Measurements from ENCODE around the gene SLC17A5. TPM values are rescaled to one million over a fixed set of nuclear protein-coding genes. Genes with fewer than 3 reads are reported as not detected.
A peak's percentile ranks its signal among the peaks of the same experiment; 100 is the strongest.

Gene SLC17A5
- polyA plus RNA-seq, 2 donors: 3.6 to 4.9 TPM

GRCh38 chr6:73606428-73606827 lies 47.4 kb downstream of the SLC17A5 start:
- 65 to 73% methylated on average over 2 of the region's 2 CpGs for WGBS, 2 donors
- H3K4me1 ChIP-seq (ENCODE audit: control insufficient read depth in 2 of 2, insufficient read depth in 2 of 2, low read length in 1 of 2): no peaks in the 10 kb centered on the region
- H3K9me3 ChIP-seq (ENCODE audit: control insufficient read depth in 2 of 2, insufficient read depth in 1 of 2, low read depth in 1 of 2, low read length in 1 of 2): no peaks in the 10 kb centered on the region
- H3K27me3 ChIP-seq (ENCODE audit: control insufficient read depth in 1 of 2, insufficient read depth in 2 of 2, low read length in 2 of 2): no peaks in the 10 kb centered on the region
- H3K36me3 ChIP-seq (ENCODE audit: control insufficient read depth in 2 of 2, insufficient read depth in 2 of 2, low read length in 1 of 2): no peaks in the 10 kb centered on the region
- no peak overlapping the region for H3K27ac ChIP-seq (ENCODE audit: low read depth in 2 of 2, low read length in 1 of 2)
- H3K4me3 ChIP-seq (ENCODE audit: low read depth in 1 of 2, low read length in 2 of 2): no peak overlapping the region

GRCh38 chr6:73604461-73604860 lies 49.3 kb downstream of the SLC17A5 start:
- no peaks in the 10 kb centered on the region for H3K9me3 ChIP-seq (ENCODE audit: control insufficient read depth in 2 of 2, insufficient read depth in 1 of 2, low read depth in 1 of 2, low read length in 1 of 2)
- no peaks in the 10 kb centered on the region for H3K27me3 ChIP-seq (ENCODE audit: control insufficient read depth in 1 of 2, insufficient read depth in 2 of 2, low read length in 2 of 2)
- no peaks in the 10 kb centered on the region for H3K36me3 ChIP-seq (ENCODE audit: control insufficient read depth in 2 of 2, insufficient read depth in 2 of 2, low read length in 1 of 2)
- 92 to 97% methylated on average over 5 of the region's 5 CpGs for WGBS, 2 donors
- no peaks in the 10 kb centered on the region for H3K4me1 ChIP-seq (ENCODE audit: control insufficient read depth in 2 of 2, insufficient read depth in 2 of 2, low read length in 1 of 2)
- H3K4me3 ChIP-seq (ENCODE audit: low read depth in 1 of 2, low read length in 2 of 2): no peak overlapping the region
- H3K27ac ChIP-seq (ENCODE audit: low read depth in 2 of 2, low read length in 1 of 2): no peak overlapping the region

GRCh38 chr6:73604020-73604419 lies 49.8 kb downstream of the SLC17A5 start:
- Histone ChIP-seq H3K4me1 (ENCODE audit: control insufficient read depth in 2 of 2, insufficient read depth in 2 of 2, low read length in 1 of 2) (no peaks in the 10 kb centered on the region), H3K27me3 (ENCODE audit: control insufficient read depth in 1 of 2, insufficient read depth in 2 of 2, low read length in 2 of 2) (no peaks in the 10 kb centered on the region), H3K9me3 (ENCODE audit: control insufficient read depth in 2 of 2, insufficient read depth in 1 of 2, low read depth in 1 of 2, low read length in 1 of 2) (no peaks in the 10 kb centered on the region), H3K4me3 (ENCODE audit: low read depth in 1 of 2, low read length in 2 of 2) (no peak overlapping the region), H3K36me3 (ENCODE audit: control insufficient read depth in 2 of 2, insufficient read depth in 2 of 2, low read length in 1 of 2) (no peaks in the 10 kb centered on the region), H3K27ac (ENCODE audit: low read depth in 2 of 2, low read length in 1 of 2) (no peak overlapping the region)
- WGBS, 2 donors: 45 to 65% methylated on average over 1 of the region's 1 CpG

GRCh38 chr6:73586416-73586974 lies 67.3 kb downstream of the SLC17A5 start:
- Histone ChIP-seq H3K27me3 (ENCODE audit: control insufficient read depth in 1 of 2, insufficient read depth in 2 of 2, low read length in 2 of 2) (no peaks in the 10 kb centered on the region), H3K27ac (ENCODE audit: low read depth in 2 of 2, low read length in 1 of 2) (peak overlapping the region; percentile 4 to 92), H3K4me1 (ENCODE audit: control insufficient read depth in 2 of 2, insufficient read depth in 2 of 2, low read length in 1 of 2) (no peaks in the 10 kb centered on the region), H3K9me3 (ENCODE audit: control insufficient read depth in 2 of 2, insufficient read depth in 1 of 2, low read depth in 1 of 2, low read length in 1 of 2) (no peaks in the 10 kb centered on the region), H3K4me3 (ENCODE audit: low read depth in 1 of 2, low read length in 2 of 2) (no peak overlapping the region), H3K36me3 (ENCODE audit: control insufficient read depth in 2 of 2, insufficient read depth in 2 of 2, low read length in 1 of 2) (no peaks in the 10 kb centered on the region)
- 13 to 15% methylated on average over 6 of the region's 6 CpGs for WGBS, 2 donors

DNA sequence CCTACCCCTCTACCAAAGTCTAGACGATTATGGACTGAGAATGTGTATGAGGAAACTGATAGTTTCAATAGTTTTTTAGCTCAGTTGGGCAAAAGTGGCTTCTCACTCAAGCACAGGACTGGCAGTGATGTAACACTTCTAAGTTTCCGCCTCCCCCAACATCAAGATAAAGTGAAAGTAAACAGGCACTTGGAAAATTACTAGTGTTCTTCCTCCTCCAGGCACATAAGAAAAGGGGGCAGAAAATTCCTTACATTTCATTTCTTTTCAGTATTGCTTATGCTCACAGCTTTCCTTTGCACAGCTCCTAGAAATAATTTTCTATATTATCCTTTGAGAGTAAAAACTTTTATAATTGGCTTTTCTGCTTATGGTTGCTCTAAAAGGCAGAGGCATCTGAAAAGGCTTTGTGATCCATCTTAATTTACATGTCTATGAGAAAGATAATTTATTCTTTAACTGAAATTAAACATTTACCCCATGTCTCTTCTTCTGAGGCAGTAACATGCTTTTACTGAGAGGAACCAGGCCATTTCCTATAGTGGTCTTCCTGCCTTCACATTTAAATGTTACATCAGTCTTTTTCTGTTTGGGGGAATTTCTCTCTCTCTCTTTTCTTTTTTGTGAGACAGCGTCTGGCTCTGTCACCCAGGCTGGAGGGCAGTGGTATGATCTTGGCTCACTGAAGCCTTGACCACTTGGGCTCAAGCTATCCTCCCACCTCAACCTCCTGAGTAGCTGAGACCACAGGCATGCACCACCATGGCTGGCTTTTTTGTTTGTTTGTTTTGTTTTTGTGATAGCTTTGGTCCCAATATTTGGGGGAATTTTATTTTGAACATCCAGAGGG lies 68.0 kb downstream of the SLC17A5 start:
- Histone ChIP-seq H3K27ac (ENCODE audit: low read depth in 2 of 2, low read length in 1 of 2) (peak overlapping the region; percentile 92), H3K27me3 (ENCODE audit: control insufficient read depth in 1 of 2, insufficient read depth in 2 of 2, low read length in 2 of 2) (no peaks in the 10 kb centered on the region), H3K4me3 (ENCODE audit: low read depth in 1 of 2, low read length in 2 of 2) (peak overlapping the region in 1 of 2 donors; percentile 22), H3K36me3 (ENCODE audit: control insufficient read depth in 2 of 2, insufficient read depth in 2 of 2, low read length in 1 of 2) (no peaks in the 10 kb centered on the region), H3K9me3 (ENCODE audit: control insufficient read depth in 2 of 2, insufficient read depth in 1 of 2, low read depth in 1 of 2, low read length in 1 of 2) (no peaks in the 10 kb centered on the region), H3K4me1 (ENCODE audit: control insufficient read depth in 2 of 2, insufficient read depth in 2 of 2, low read length in 1 of 2) (no peaks in the 10 kb centered on the region)
- WGBS, 2 donors: 0 to 1% methylated on average over 3 of the region's 3 CpGs

GRCh38 chr6:73581293-73581692 lies 72.5 kb downstream of the SLC17A5 start:
- Histone ChIP-seq H3K4me3 (ENCODE audit: low read depth in 1 of 2, low read length in 2 of 2) (no peak overlapping the region), H3K36me3 (ENCODE audit: control insufficient read depth in 2 of 2, insufficient read depth in 2 of 2, low read length in 1 of 2) (no peaks in the 10 kb centered on the region), H3K27ac (ENCODE audit: low read depth in 2 of 2, low read length in 1 of 2) (no peak overlapping the region), H3K4me1 (ENCODE audit: control insufficient read depth in 2 of 2, insufficient read depth in 2 of 2, low read length in 1 of 2) (peaks cover 3 to 5% of the 10 kb centered on the region in 2 donors), H3K27me3 (ENCODE audit: control insufficient read depth in 1 of 2, insufficient read depth in 2 of 2, low read length in 2 of 2) (no peaks in the 10 kb centered on the region), H3K9me3 (ENCODE audit: control insufficient read depth in 2 of 2, insufficient read depth in 1 of 2, low read depth in 1 of 2, low read length in 1 of 2) (no peaks in the 10 kb centered on the region)
- 91 to 99% methylated on average over 2 of the region's 2 CpGs for WGBS, 2 donors

DNA sequence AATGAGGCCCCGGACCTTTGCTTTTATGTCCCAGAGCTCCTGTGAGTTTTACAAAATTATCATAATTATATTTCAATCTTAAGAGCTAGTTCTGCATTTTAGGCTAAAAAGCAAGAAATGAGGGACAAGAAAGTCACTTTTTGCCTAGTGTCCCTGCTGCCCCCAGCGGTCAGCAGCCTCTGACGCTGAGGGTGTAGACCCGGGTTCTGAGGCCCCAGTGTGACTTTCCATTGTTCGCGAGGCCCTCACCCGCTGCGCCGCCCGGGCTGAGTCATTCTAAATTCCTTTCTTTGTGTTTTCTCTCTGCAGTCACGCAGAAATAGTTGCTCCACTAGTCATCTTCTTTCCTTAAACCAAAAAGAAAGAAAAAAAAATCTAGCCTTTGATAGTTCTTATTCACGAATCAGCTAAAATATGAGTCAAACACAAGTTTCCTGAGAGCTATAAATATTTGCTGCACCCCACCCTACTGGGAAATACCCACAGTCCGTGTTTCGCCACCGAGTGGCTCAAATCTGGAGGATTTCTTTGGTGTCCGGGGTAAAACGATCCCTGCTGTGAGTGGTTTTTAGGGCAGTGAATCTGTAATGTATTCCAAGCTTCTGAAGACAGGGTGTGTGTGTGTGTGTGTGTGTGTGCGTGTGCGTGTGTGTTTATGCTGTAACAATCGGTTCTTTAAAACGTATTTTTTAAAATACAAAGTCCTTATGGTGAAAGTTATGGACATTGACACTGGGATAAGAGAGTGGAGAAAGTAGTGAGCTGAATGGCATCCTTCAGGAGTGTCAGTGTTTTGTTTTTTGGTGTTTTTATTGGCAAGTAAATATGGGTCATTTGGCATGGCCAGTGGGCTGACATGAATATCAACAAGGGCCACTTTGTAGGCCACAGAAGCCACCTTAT lies 73.3 kb downstream of the SLC17A5 start:
- WGBS, 2 donors: 3 to 14% methylated on average over 21 of the region's 21 CpGs
- H3K4me3 ChIP-seq (ENCODE audit: low read depth in 1 of 2, low read length in 2 of 2): peak overlapping the region in 1 of 2 donors; percentile 41
- no peaks in the 10 kb centered on the region for H3K27me3 ChIP-seq (ENCODE audit: control insufficient read depth in 1 of 2, insufficient read depth in 2 of 2, low read length in 2 of 2)

GRCh38 chr6:73579851-73580246 lies 73.9 kb downstream of the SLC17A5 start:
- WGBS, 2 donors: 13 to 29% methylated on average over 4 of the region's 4 CpGs
- no peak overlapping the region for H3K4me3 ChIP-seq (ENCODE audit: low read depth in 1 of 2, low read length in 2 of 2)

More for the DNA sequence above, 73.3 kb downstream of the SLC17A5 start:
- Histone ChIP-seq H3K9me3 (ENCODE audit: control insufficient read depth in 2 of 2, insufficient read depth in 1 of 2, low read depth in 1 of 2, low read length in 1 of 2) (no peaks in the 10 kb centered on the region), H3K4me1 (ENCODE audit: control insufficient read depth in 2 of 2, insufficient read depth in 2 of 2, low read length in 1 of 2) (peaks cover 3 to 5% of the 10 kb centered on the region in 2 donors), H3K27ac (ENCODE audit: low read depth in 2 of 2, low read length in 1 of 2) (peak overlapping the region; percentile 92 to 94), H3K36me3 (ENCODE audit: control insufficient read depth in 2 of 2, insufficient read depth in 2 of 2, low read length in 1 of 2) (no peaks in the 10 kb centered on the region)

GRCh38 chr6:73579389-73579788 lies 74.4 kb downstream of the SLC17A5 start:
- H3K27ac ChIP-seq (ENCODE audit: low read depth in 2 of 2, low read length in 1 of 2): peak overlapping the region; percentile 82 to 92
- WGBS, 2 donors: 60 to 75% methylated on average over 4 of the region's 4 CpGs
- H3K4me1 ChIP-seq (ENCODE audit: control insufficient read depth in 2 of 2, insufficient read depth in 2 of 2, low read length in 1 of 2): peaks cover 3 to 5% of the 10 kb centered on the region in 2 donors
- H3K27me3 ChIP-seq (ENCODE audit: control insufficient read depth in 1 of 2, insufficient read depth in 2 of 2, low read length in 2 of 2): no peaks in the 10 kb centered on the region
- no peaks in the 10 kb centered on the region for H3K36me3 ChIP-seq (ENCODE audit: control insufficient read depth in 2 of 2, insufficient read depth in 2 of 2, low read length in 1 of 2)
- no peak overlapping the region for H3K4me3 ChIP-seq (ENCODE audit: low read depth in 1 of 2, low read length in 2 of 2)
- no peaks in the 10 kb centered on the region for H3K9me3 ChIP-seq (ENCODE audit: control insufficient read depth in 2 of 2, insufficient read depth in 1 of 2, low read depth in 1 of 2, low read length in 1 of 2)

More at GRCh38 chr6:73579851-73580246, 73.9 kb downstream of the SLC17A5 start:
- H3K27ac ChIP-seq (ENCODE audit: low read depth in 2 of 2, low read length in 1 of 2): peak overlapping the region; percentile 92 to 94
- no peaks in the 10 kb centered on the region for H3K36me3 ChIP-seq (ENCODE audit: control insufficient read depth in 2 of 2, insufficient read depth in 2 of 2, low read length in 1 of 2)
- no peaks in the 10 kb centered on the region for H3K27me3 ChIP-seq (ENCODE audit: control insufficient read depth in 1 of 2, insufficient read depth in 2 of 2, low read length in 2 of 2)
- H3K4me1 ChIP-seq (ENCODE audit: control insufficient read depth in 2 of 2, insufficient read depth in 2 of 2, low read length in 1 of 2): peaks cover 3 to 5% of the 10 kb centered on the region in 2 donors
- no peaks in the 10 kb centered on the region for H3K9me3 ChIP-seq (ENCODE audit: control insufficient read depth in 2 of 2, insufficient read depth in 1 of 2, low read depth in 1 of 2, low read length in 1 of 2)

All from esophagus (tissue), 2 donors.